ENCODE measurements around the gene MYO7A.

- TF ChIP-seq POLR2A (IDR thresholded peaks at IDR 0.05) (no peak), CTCF (IDR thresholded peaks at IDR 0.05) (no peak)
Measured at GRCh38 chr11:77082838-77083565, 45.0 kb upstream of the MYO7A start.
